Smooth muscle cell (in vitro differentiated cells): Measurements from ENCODE around the gene OSBPL5. TPM values are rescaled to one million over a fixed set of nuclear protein-coding genes. Genes with fewer than 3 reads are reported as not detected.

Experiments used
- DNase-seq: peaks from one replicate; lab custom pipeline; 2025; ENCODE audit not compliant: unreplicated experiment; lab: John Stamatoyannopoulos, UW
- H2AFZ ChIP-seq: fragments of 200-600 bp; sonication (generic); 2 replicates; pipeline ENCODE4 v1.6.0; 2016; ENCODE audit warnings: antibody characterized with exemption, low read depth, mild to moderate bottlenecking
- H3F3A ChIP-seq: fragments of 200-600 bp; sonication (generic); 2 replicates; pipeline ENCODE4 v1.6.0; 2017; ENCODE audit warnings: antibody characterized with exemption, low read depth
- H3K27ac ChIP-seq: fragments of 200-600 bp; sonication (generic); 2 replicates; pipeline ENCODE4 v1.5.1; 2016; ENCODE audit warnings: low read depth, mild to moderate bottlenecking
- H3K27me3 ChIP-seq: fragments of 200-600 bp; sonication (generic); 2 replicates; pipeline ENCODE4 v1.6.1; 2016; ENCODE audit warnings: low read depth, mild to moderate bottlenecking
- H3K36me3 ChIP-seq: fragments of 200-600 bp; sonication (generic); 2 replicates; pipeline ENCODE4 v1.5.1; 2016; ENCODE audit warnings: low read depth
- H3K4me1 ChIP-seq: fragments of 200-600 bp; sonication (generic); 2 replicates; pipeline ENCODE4 v1.5.1; 2016; ENCODE audit warnings: low read depth
- H3K4me2 ChIP-seq: fragments of 200-600 bp; sonication (generic); 2 replicates; pipeline ENCODE4 v1.6.0; 2016; ENCODE audit warnings: mild to moderate bottlenecking
- H3K4me3 ChIP-seq: fragments of 200-600 bp; sonication (generic); 2 replicates; pipeline ENCODE4 v1.5.1; 2016; ENCODE audit warnings: mild to moderate bottlenecking
- H3K79me2 ChIP-seq: fragments of 200-600 bp; sonication (generic); 2 replicates; pipeline ENCODE4 v1.6.0; 2016; ENCODE audit warnings: low read depth, mild to moderate bottlenecking
- H3K9ac ChIP-seq: fragments of 200-600 bp; sonication (generic); 2 replicates; pipeline ENCODE4 v1.6.0; 2016; ENCODE audit warnings: low read depth
- H3K9me3 ChIP-seq: fragments of 200-600 bp; sonication (generic); replicated peaks from 2 replicates; pipeline ENCODE4 v1.5.1; 2016; ENCODE audit warnings: low read depth
- H4K20me1 ChIP-seq: fragments of 200-600 bp; sonication (generic); 2 replicates; pipeline ENCODE4 v1.6.0; 2016; ENCODE audit warnings: low read depth
- CTCF ChIP-seq: fragments of 200-600 bp; sonication (generic); IDR thresholded peaks from 2 replicates; pipeline ENCODE4 v1.5.1; 2017; ENCODE audit warnings: borderline replicate concordance, mild to moderate bottlenecking, antibody characterized with exemption; ENCODE audit not compliant: insufficient read depth, poor library complexity, severe bottlenecking
- WGBS: methylation state at CpG from one replicate; pipeline ENCODE4 v1.1.7; 2016; ENCODE audit warnings: low lambda C conversion rate; 5-methylcytosine and 5-hydroxymethylcytosine counted together
- polyA plus RNA-seq: library from polyadenylated mRNA; unstranded; fragments of >200 nt; fragmentation: Nextera tagmentation; extraction: Ambion mirVana; gene quantifications from 2 replicates; pipeline ENCODE4 v1.2.1, GENCODE V29; 2016
- total RNA-seq: library from RNA; depleted of rRNA; stranded (reverse); fragments of >200 nt; gene quantifications from 2 replicates; pipeline ENCODE4 v1.2.3, GENCODE V29; 2014

OSBPL5 gene
- total and polyA plus RNA-seq, 2 experiments from 2014 or later = 27.3 to 43.4 TPM

GRCh38 chr11:3167143-3168119, 2.3 kb upstream of the OSBPL5 start:
- Histone ChIP-seq H3K9ac (no peak overlapping the region), H2AFZ (no peak overlapping the region), H3K4me2 (no peak overlapping the region), H3K27ac (no peak overlapping the region), H3K4me3 (no peak overlapping the region), H3K4me1 (peaks cover 28% of the 10 kb centered on the region), H3K36me3 (no peaks in the 10 kb centered on the region), H3K27me3 (no peaks in the 10 kb centered on the region), H3K9me3 (no peaks in the 10 kb centered on the region), H3K79me2 (peaks cover 23% of the 10 kb centered on the region), H4K20me1 (peaks cover 22% of the 10 kb centered on the region), H3F3A (no peaks in the 10 kb centered on the region)
- DNase-seq = no peak
- TF ChIP-seq CTCF = no peak
- 85% methylated on average over 20 of the region's 20 CpGs for WGBS

- no peaks in the 10 kb centered on the region for H3F3A ChIP-seq
- H4K20me1 ChIP-seq = peaks cover 31% of the 10 kb centered on the region
- peaks cover 32% of the 10 kb centered on the region for H3K79me2 ChIP-seq
- no peak overlapping the region for H3K4me2 ChIP-seq
- H3K36me3 ChIP-seq = no peaks in the 10 kb centered on the region
- H3K27me3 ChIP-seq = no peaks in the 10 kb centered on the region
- no peak overlapping the region for H3K4me3 ChIP-seq
- no peaks in the 10 kb centered on the region for H3K9me3 ChIP-seq
- no peak overlapping the region for H3K9ac ChIP-seq
- peaks cover 30% of the 10 kb centered on the region for H3K4me1 ChIP-seq
- no peak overlapping the region for H2AFZ ChIP-seq
- no peak for TF ChIP-seq CTCF
- no peak for DNase-seq
- 91% methylated on average over 25 of the region's 25 CpGs for WGBS
- H3K27ac ChIP-seq = no peak overlapping the region
Measured at GRCh38 chr11:3166268-3167142, 1.4 kb upstream of the OSBPL5 start.

- Histone ChIP-seq H3K36me3 (no peaks in the 10 kb centered on the region), H3K27ac (no peak overlapping the region), H2AFZ (peak overlapping the region; percentile 92), H3K79me2 (peaks cover 37% of the 10 kb centered on the region), H3K27me3 (no peaks in the 10 kb centered on the region), H3K9me3 (no peaks in the 10 kb centered on the region), H3K4me2 (peak overlapping the region; percentile 100), H4K20me1 (peaks cover 37% of the 10 kb centered on the region), H3F3A (no peaks in the 10 kb centered on the region), H3K4me1 (peaks cover 36% of the 10 kb centered on the region), H3K9ac (no peak overlapping the region), H3K4me3 (no peak overlapping the region)
- no peak for DNase-seq
- 82% methylated on average over 5 of the region's 5 CpGs for WGBS
- no peak for TF ChIP-seq CTCF
Measured at GRCh38 chr11:3165916-3166267, 782 bp upstream of the OSBPL5 start.
